K562 (cell line): ENCODE data around the gene SLC19A1. TPM values are rescaled to one million over a fixed set of nuclear protein-coding genes. Genes with fewer than 3 reads are reported as not detected.

ENCODE experiments used
- E4F1 ChIP-seq: fragments of 250-450 bp; sonication (Bioruptor Pico); IDR thresholded peaks from 2 replicates; pipeline ENCODE4 v1.5.0; 2021; ENCODE audit warnings: mild to moderate bottlenecking, borderline replicate concordance
- ESRRA ChIP-seq: fragments of 450-650 bp; IDR thresholded peaks from 2 replicates; pipeline ENCODE4 v1.6.1; 2014; ENCODE audit warnings: low read depth, mild to moderate bottlenecking, moderate library complexity, borderline replicate concordance
- FOS ChIP-seq: IDR thresholded peaks from 3 replicates; pipeline ENCODE4 v1.6.1; 2011; ENCODE audit not compliant: insufficient read length; ENCODE audit errors: extremely low read depth
- FOXA3 ChIP-seq, 2 experiments: fragments of 450-650 bp in 1 of 2; sonication (generic) in 1 of 2; formaldehyde crosslinking; IDR thresholded peaks in 1 of 2; conservative IDR thresholded peaks in 1 of 2; 2 replicates each; pipeline versions ENCODE4 v1.4.0 to v1.8.0; 2020 to 2022; ENCODE audit warnings: mild to moderate bottlenecking in 2 of 2, missing genetic modification reagents in 1 of 2
- GMEB1 ChIP-seq: fragments of 250-450 bp; sonication (Bioruptor Pico); IDR thresholded peaks from 2 replicates; pipeline ENCODE4 v1.4.0; 2020; ENCODE audit warnings: mild to moderate bottlenecking
- HCFC1 ChIP-seq: IDR thresholded peaks from 2 replicates; pipeline ENCODE4 v1.6.1; 2012; ENCODE audit warnings: low read depth, low read length, improper control_type of control experiment
- SAP30 ChIP-seq: fragments of 200-600 bp; sonication (generic); IDR thresholded peaks from 2 replicates; pipeline ENCODE4 v1.6.1; 2012; ENCODE audit warnings: borderline replicate concordance, low read depth, mild to moderate bottlenecking, moderate library complexity, low read length, control low read depth, inconsistent platforms; ENCODE audit not compliant: insufficient read depth, poor library complexity, severe bottlenecking
- THRB ChIP-seq: fragments of 450-650 bp; formaldehyde crosslinking; conservative IDR thresholded peaks from 2 replicates; pipeline ENCODE4 v1.4.0; 2022; ENCODE audit warnings: mild to moderate bottlenecking, missing genetic modification characterization
- YBX1 ChIP-seq: fragments of 450-650 bp; IDR thresholded peaks from 2 replicates; pipeline ENCODE4 v1.7.1; 2016; ENCODE audit warnings: mild to moderate bottlenecking
- ZNF511 ChIP-seq: sonication (generic); formaldehyde crosslinking; IDR thresholded peaks from 2 replicates; pipeline ENCODE4 v1.8.0; 2022; ENCODE audit warnings: mild to moderate bottlenecking, missing genetic modification reagents
- ZNF668 ChIP-seq: fragments of 250-450 bp; sonication (Bioruptor Pico); IDR thresholded peaks from 2 replicates; pipeline ENCODE4 v1.8.0; 2022; ENCODE audit warnings: mild to moderate bottlenecking, inconsistent platforms
- polyA plus RNA-seq, 8 experiments: library from polyadenylated mRNA; depleted of rRNA in 4 of 8; stranded (reverse) in 5 of 8; unstranded in 3 of 8; fragments of >200 nt; fragmentation: Nextera tagmentation in 2 of 8; fragmentation: Illumina TruSeq in 1 of 8; extraction: Ambion mirVana in 2 of 8; extraction: Trizol in 1 of 8; gene quantifications; 2 replicates each; pipeline versions ENCODE4 v1.2.1 to v1.2.3, GENCODE V29; 2011 to 2014; ENCODE audit warnings: inconsistent platforms in 1 of 8, missing spikeins in 1 of 8
- total RNA-seq, 7 experiments: library from RNA; depleted of rRNA in 6 of 7; stranded (reverse); fragments of >200 nt in 6 of 7; fragmentation: Illumina TruSeq in 2 of 7; extraction: Trizol in 2 of 7; gene quantifications; 2 replicates each; pipeline versions ENCODE4 v1.2.1 to v1.2.3, GENCODE V29; 2011 to 2021; ENCODE audit warnings: low replicate concordance in 1 of 7
- TF ChIP-seq, protein P1 (sequence below): fragments of 450-650 bp; formaldehyde crosslinking; IDR thresholded peaks from 2 replicates; pipeline ENCODE4 v1.4.0; 2020; ENCODE audit warnings: mild to moderate bottlenecking, mixed read lengths
- TF ChIP-seq, protein P2 (sequence below): fragments of 450-650 bp; IDR thresholded peaks from 2 replicates; pipeline ENCODE4 v1.7.1; 2018; ENCODE audit warnings: mild to moderate bottlenecking, low read depth; ENCODE audit not compliant: partially characterized antibody

Gene SLC19A1
- total and polyA plus RNA-seq, 9 of the 15 experiments (the other 6 are each of a cell fraction or from before 2014, with no cell fraction given), result 0.65 to 88.7 (median 12.0) TPM

- TF ChIP-seq, protein P1, sequence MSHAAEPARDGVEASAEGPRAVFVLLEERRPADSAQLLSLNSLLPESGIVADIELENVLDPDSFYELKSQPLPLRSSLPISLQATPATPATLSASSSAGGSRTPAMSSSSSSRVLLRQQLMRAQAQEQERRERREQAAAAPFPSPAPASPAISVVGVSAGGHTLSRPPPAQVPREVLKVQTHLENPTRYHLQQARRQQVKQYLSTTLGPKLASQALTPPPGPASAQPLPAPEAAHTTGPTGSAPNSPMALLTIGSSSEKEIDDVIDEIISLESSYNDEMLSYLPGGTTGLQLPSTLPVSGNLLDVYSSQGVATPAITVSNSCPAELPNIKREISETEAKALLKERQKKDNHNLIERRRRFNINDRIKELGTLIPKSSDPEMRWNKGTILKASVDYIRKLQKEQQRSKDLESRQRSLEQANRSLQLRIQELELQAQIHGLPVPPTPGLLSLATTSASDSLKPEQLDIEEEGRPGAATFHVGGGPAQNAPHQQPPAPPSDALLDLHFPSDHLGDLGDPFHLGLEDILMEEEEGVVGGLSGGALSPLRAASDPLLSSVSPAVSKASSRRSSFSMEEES (CRISPR knock-in tag), result no peak
- TF ChIP-seq HCFC1 (peak; percentile 70), E4F1 (CRISPR knock-in tag) (no peak), ZNF511 (CRISPR knock-in tag) (no peak), YBX1 (no peak), THRB (no peak), SAP30 (peak; percentile 99), FOXA3 (CRISPR knock-in tag; conservative IDR thresholded peaks at IDR 0.05 in 1 of 2, IDR thresholded peaks at IDR 0.05 in 1 of 2) (0 out of 4 replicates have a peak, but pooled peaks of 1 of the 2 experiments have one; percentile 34), GMEB1 (CRISPR knock-in tag) (0 out of 2 replicates have a peak, but pooled peaks have one; percentile 46), ZNF668 (CRISPR knock-in tag) (no peak), FOS (no peak), ESRRA (no peak)
- TF ChIP-seq, protein P2, sequence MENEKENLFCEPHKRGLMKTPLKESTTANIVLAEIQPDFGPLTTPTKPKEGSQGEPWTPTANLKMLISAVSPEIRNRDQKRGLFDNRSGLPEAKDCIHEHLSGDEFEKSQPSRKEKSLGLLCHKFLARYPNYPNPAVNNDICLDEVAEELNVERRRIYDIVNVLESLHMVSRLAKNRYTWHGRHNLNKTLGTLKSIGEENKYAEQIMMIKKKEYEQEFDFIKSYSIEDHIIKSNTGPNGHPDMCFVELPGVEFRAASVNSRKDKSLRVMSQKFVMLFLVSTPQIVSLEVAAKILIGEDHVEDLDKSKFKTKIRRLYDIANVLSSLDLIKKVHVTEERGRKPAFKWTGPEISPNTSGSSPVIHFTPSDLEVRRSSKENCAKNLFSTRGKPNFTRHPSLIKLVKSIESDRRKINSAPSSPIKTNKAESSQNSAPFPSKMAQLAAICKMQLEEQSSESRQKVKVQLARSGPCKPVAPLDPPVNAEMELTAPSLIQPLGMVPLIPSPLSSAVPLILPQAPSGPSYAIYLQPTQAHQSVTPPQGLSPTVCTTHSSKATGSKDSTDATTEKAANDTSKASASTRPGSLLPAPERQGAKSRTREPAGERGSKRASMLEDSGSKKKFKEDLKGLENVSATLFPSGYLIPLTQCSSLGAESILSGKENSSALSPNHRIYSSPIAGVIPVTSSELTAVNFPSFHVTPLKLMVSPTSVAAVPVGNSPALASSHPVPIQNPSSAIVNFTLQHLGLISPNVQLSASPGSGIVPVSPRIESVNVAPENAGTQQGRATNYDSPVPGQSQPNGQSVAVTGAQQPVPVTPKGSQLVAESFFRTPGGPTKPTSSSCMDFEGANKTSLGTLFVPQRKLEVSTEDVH, result no peak
Observed at GRCh38 chr21:45541221-45542039, 810 bp downstream of the SLC19A1 start (continued).
